Epithelial cell of proximal tubule (primary cell): ENCODE results near the gene TANK. TPM values are rescaled to one million over a fixed set of nuclear protein-coding genes. Genes with fewer than 3 reads are reported as not detected.

Experiments used
- DNase-seq: peaks from one replicate; pipeline ENCODE4 v3.0.0-alpha.2; 2011; ENCODE audit warnings: low read depth
- H3K4me3 ChIP-seq: 2 replicates; pipeline ENCODE4 v1.5.1; 2011; ENCODE audit warnings: low read depth, mild to moderate bottlenecking, low read length
- total RNA-seq: library from RNA; depleted of rRNA; stranded (reverse); fragments of >200 nt; gene quantifications from 2 replicates; pipeline ENCODE4 v1.2.3, GENCODE V29; 2015
- TF ChIP-seq, protein P1 (sequence below): conservative IDR thresholded peaks from 2 replicates; pipeline ENCODE4 v1.5.1; 2012; ENCODE audit warnings: low read depth, mild to moderate bottlenecking, low read length

Gene TANK
- total RNA-seq, 1 donor from 2014 or later = 34.1 TPM

DNA sequence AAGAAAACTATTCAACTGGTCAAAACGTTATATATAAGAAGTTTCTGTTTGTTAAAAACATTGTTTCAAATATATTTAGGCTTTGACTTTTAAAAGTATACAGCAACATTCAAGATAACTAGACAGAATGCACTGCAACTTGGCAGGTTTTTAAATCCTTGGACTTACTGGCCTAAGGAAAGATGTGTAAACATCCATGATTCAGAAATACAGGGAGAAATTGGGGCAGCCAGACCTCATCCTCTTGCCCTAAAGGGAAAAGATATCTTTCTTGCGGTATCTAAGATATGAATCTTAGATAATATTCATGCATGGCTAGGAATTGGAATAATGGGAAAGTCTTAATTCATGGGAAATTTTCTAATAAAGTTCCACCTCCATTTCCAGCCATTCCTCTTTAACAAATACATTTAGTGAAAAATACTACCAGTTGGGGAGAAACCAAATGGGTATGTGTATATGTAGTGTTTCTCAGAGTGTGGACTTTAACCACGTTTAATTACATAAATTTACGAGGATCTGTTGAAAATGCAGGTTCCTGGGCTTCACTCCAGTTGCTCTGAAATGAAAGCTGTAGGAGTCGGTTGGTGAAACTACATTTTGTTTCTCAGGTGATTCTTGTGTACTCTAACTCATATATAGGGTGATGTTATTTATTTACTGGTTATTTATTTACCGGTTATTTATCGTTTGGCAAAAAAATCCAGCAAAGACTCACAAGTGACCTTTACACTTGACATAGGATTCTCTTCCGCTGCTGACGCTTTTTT is 587 bp upstream of the TANK start:
- H3K4me3 ChIP-seq = peak overlapping the region; percentile 38
- TF ChIP-seq, protein P1, sequence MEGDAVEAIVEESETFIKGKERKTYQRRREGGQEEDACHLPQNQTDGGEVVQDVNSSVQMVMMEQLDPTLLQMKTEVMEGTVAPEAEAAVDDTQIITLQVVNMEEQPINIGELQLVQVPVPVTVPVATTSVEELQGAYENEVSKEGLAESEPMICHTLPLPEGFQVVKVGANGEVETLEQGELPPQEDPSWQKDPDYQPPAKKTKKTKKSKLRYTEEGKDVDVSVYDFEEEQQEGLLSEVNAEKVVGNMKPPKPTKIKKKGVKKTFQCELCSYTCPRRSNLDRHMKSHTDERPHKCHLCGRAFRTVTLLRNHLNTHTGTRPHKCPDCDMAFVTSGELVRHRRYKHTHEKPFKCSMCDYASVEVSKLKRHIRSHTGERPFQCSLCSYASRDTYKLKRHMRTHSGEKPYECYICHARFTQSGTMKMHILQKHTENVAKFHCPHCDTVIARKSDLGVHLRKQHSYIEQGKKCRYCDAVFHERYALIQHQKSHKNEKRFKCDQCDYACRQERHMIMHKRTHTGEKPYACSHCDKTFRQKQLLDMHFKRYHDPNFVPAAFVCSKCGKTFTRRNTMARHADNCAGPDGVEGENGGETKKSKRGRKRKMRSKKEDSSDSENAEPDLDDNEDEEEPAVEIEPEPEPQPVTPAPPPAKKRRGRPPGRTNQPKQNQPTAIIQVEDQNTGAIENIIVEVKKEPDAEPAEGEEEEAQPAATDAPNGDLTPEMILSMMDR = no peak
- no peak for DNase-seq

DNA sequence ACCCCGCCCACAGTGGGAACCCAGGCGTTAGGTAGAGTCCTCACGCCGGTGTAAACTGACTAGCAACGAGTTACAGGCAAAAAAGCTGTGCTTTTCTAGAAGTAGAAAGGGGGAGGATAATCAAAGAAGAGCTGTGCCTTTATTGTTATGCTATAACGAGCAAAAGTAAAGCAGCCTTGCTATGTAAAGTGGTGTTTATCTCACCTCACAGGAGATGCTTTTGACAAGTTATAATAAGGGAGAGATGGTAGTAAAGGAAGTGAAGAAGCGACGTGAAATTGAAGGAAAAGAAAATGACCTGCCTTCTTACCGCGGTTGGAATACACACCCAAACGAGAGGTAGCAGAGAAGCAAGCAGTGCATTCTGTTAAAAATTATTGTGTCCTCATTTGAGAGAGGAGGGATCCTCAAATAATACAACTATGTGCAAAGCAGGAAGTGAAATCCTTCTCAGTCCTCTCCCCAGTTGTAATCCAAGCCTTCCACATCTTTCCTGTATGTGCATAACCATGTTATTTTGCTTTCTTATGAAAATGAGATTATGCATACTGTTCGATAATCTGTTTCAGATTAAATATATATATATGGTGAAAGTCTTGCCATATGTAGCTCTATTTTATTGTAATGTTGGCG is 962 bp downstream of the TANK start:
- TF ChIP-seq, protein P1 = no peak
- DNase-seq = no peak
- peak overlapping the region; percentile 85 for H3K4me3 ChIP-seq

- TF ChIP-seq, protein P1 = no peak
- no peak for DNase-seq
Measured at GRCh38 chr2:161163440-161163839, 3.2 kb downstream of the TANK start.

GRCh38 chr2:161164161-161164560 is 3.9 kb downstream of the TANK start:
- TF ChIP-seq, protein P1 = no peak
- H3K4me3 ChIP-seq = no peak overlapping the region
- no peak for DNase-seq

More at GRCh38 chr2:161163440-161163839, 3.2 kb downstream of the TANK start:
- H3K4me3 ChIP-seq = no peak overlapping the region

GRCh38 chr2:161165266-161165665 is 5.0 kb downstream of the TANK start:
- TF ChIP-seq, protein P1 = no peak
- DNase-seq = no peak

GRCh38 chr2:161165811-161166210 is 5.6 kb downstream of the TANK start:
- H3K4me3 ChIP-seq = no peak overlapping the region
- TF ChIP-seq, protein P1 = no peak
- DNase-seq = no peak

More at GRCh38 chr2:161165266-161165665, 5.0 kb downstream of the TANK start:
- no peak overlapping the region for H3K4me3 ChIP-seq
